K562 (cell line): ENCODE data around the gene MAB21L3. TPM values are rescaled to one million over a fixed set of nuclear protein-coding genes. Genes with fewer than 3 reads are reported as not detected.

ENCODE experiments used
- SAP30 ChIP-seq: fragments of 200-600 bp; sonication (generic); IDR thresholded peaks from 2 replicates; pipeline ENCODE4 v1.6.1; 2012; ENCODE audit warnings: borderline replicate concordance, low read depth, mild to moderate bottlenecking, moderate library complexity, low read length, control low read depth, inconsistent platforms; ENCODE audit not compliant: insufficient read depth, poor library complexity, severe bottlenecking
- STAT6 ChIP-seq: sonication (generic); formaldehyde crosslinking; IDR thresholded peaks from 2 replicates; pipeline ENCODE4 v1.8.1; 2023; ENCODE audit warnings: mild to moderate bottlenecking, missing genetic modification reagents
- VEZF1 ChIP-seq: fragments of 200-800 bp; sonication (Bioruptor generic); IDR thresholded peaks from 2 replicates; pipeline ENCODE4 v1.6.1; 2017; ENCODE audit warnings: missing genetic modification characterization, missing compliant biosample characterization
- ZBTB11 ChIP-seq, 3 experiments: fragments of 200-800 bp in 1 of 3; fragments of 250-450 bp in 1 of 3; fragments of 450-650 bp in 1 of 3; sonication (Bioruptor Pico) in 1 of 3; sonication (Bioruptor generic) in 1 of 3; formaldehyde crosslinking in 1 of 3; IDR thresholded peaks; 2 replicates each; pipeline versions ENCODE4 v1.6.1 to v1.8.0; 2016 to 2022; ENCODE audit warnings: mild to moderate bottlenecking in 2 of 3, missing genetic modification characterization in 2 of 3, missing compliant biosample characterization in 1 of 3, moderate library complexity in 1 of 3
- ZBTB8A ChIP-seq: fragments of 450-650 bp; IDR thresholded peaks from 2 replicates; pipeline ENCODE4 v1.6.1; 2018; ENCODE audit warnings: mild to moderate bottlenecking, moderate library complexity; ENCODE audit not compliant: partially characterized antibody
- ZFP91 ChIP-seq: sonication (generic); formaldehyde crosslinking; IDR thresholded peaks from 2 replicates; pipeline ENCODE4 v1.8.0; 2022; ENCODE audit warnings: mild to moderate bottlenecking, missing genetic modification reagents
- ZNF253 ChIP-seq: fragments of 250-450 bp; sonication (Bioruptor Pico); conservative IDR thresholded peaks from 2 replicates; pipeline ENCODE4 v1.6.1; 2021; ENCODE audit warnings: mild to moderate bottlenecking
- polyA plus RNA-seq, 8 experiments: library from polyadenylated mRNA; depleted of rRNA in 4 of 8; stranded (reverse) in 5 of 8; unstranded in 3 of 8; fragments of >200 nt; fragmentation: Nextera tagmentation in 2 of 8; fragmentation: Illumina TruSeq in 1 of 8; extraction: Ambion mirVana in 2 of 8; extraction: Trizol in 1 of 8; gene quantifications; 2 replicates each; pipeline versions ENCODE4 v1.2.1 to v1.2.3, GENCODE V29; 2011 to 2014; ENCODE audit warnings: inconsistent platforms in 1 of 8, missing spikeins in 1 of 8
- total RNA-seq, 7 experiments: library from RNA; depleted of rRNA in 6 of 7; stranded (reverse); fragments of >200 nt in 6 of 7; fragmentation: Illumina TruSeq in 2 of 7; extraction: Trizol in 2 of 7; gene quantifications; 2 replicates each; pipeline versions ENCODE4 v1.2.1 to v1.2.3, GENCODE V29; 2011 to 2021; ENCODE audit warnings: low replicate concordance in 1 of 7

MAB21L3 gene
- total and polyA plus RNA-seq, 9 of the 15 experiments (the other 6 are each of a cell fraction or from before 2014, with no cell fraction given) = not detected

DNA sequence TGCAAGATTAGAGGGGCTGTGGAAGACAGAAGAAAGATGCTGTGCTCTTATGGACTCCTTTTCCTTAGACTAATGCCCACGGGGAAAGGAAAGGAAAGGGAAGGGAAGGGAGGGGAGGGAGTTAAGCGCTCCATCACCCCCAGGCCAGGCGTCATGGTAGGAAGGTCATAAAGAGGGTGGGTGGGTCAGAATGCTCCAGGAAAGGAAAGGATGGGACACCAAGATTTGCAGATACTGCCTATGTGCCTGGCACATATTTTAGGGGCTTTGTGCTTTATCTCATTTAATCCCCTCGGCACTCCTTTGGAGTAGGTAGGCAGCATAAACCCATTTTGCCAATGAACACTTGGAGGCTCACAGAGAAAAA, 41.4 kb downstream of the MAB21L3 start (continued):
- TF ChIP-seq STAT6 (CRISPR knock-in tag) (no peak), ZBTB8A (no peak), ZNF253 (CRISPR knock-in tag) (no peak), ZFP91 (no peak), ZBTB11 (CRISPR knock-in tag; IDR thresholded peaks at IDR 0.05) (no peak), VEZF1 (CRISPR knock-in tag) (peak; percentile 1; the same call in 1 of the 2 replicates), SAP30 (no peak)
